Activated T-helper 1 cell treated with anti-CD3 and anti-CD28 coated beads, Interleukin-12 subunit alpha, Interleukin-12 subunit beta, Interleukin-2, Interleukin-4 antibody, amounts not matched to agents 30 ng/mL and 10 ng/mL and 1 ng/mL, durations not matched to agents 14 hours and 24 hours and 36 hours (primary cell): ENCODE measurements around the gene SLC9A7. TPM values are rescaled to one million over a fixed set of nuclear protein-coding genes. Genes with fewer than 3 reads are reported as not detected.

Experiments used
- DNase-seq: peaks from one replicate; pipeline ENCODE4 v3.0.0; 2021; ENCODE audit warnings: low spot score
- H3K27ac Mint-ChIP-seq: one replicate; pipeline ENCODE4 v1.8.0; 2021; ENCODE audit warnings: mild to moderate bottlenecking, mixed read lengths
- H3K27me3 Mint-ChIP-seq: one replicate; pipeline ENCODE4 v1.8.0; 2022; ENCODE audit warnings: mild to moderate bottlenecking, moderate library complexity, mixed read lengths; ENCODE audit not compliant: insufficient read depth
- H3K36me3 Mint-ChIP-seq: one replicate; pipeline ENCODE4 v1.8.0; 2021; ENCODE audit warnings: low read depth, mixed read lengths
- H3K4me1 Mint-ChIP-seq: one replicate; pipeline ENCODE4 v1.8.0; 2021; ENCODE audit warnings: low read depth, mixed read lengths
- H3K4me3 Mint-ChIP-seq: one replicate; pipeline ENCODE4 v1.8.0; 2021; ENCODE audit warnings: mild to moderate bottlenecking, moderate library complexity, mixed read lengths
- H3K9me3 Mint-ChIP-seq: one replicate; pipeline ENCODE4 v1.8.0; 2021; ENCODE audit warnings: mixed read lengths
- intact Hi-C: fragments of 100-400 bp; cut with micrococcal nuclease; formaldehyde crosslinking; loops from one replicate; pipeline ENCODE4 v1.15.1; 2024
- total RNA-seq: library from RNA; stranded (reverse); gene quantifications from 2 replicates; pipeline ENCODE4 v1.2.3, GENCODE V29; 2022

SLC9A7 gene
- total RNA-seq, 1 donor from 2014 or later, result 36.9 TPM

- peaks cover 69% of the 10 kb centered on the region for H3K4me1 Mint-ChIP-seq
- intact Hi-C loops, result loop anchor here (1.0 to 5.0 kb wide), 2 partner anchors 7 to 955 kb away; no protein-coding TSS in a partner anchor
- DNase-seq, result no peak
- H3K27ac Mint-ChIP-seq, result no peak overlapping the region
- H3K27me3 Mint-ChIP-seq, result no peaks in the 10 kb centered on the region
- H3K4me3 Mint-ChIP-seq, result no peak overlapping the region
- H3K9me3 Mint-ChIP-seq, result no peaks in the 10 kb centered on the region
- H3K36me3 Mint-ChIP-seq, result peaks cover 12% of the 10 kb centered on the region
Observed at GRCh38 chrX:46712764-46713163, 46.2 kb downstream of the SLC9A7 start.

DNA sequence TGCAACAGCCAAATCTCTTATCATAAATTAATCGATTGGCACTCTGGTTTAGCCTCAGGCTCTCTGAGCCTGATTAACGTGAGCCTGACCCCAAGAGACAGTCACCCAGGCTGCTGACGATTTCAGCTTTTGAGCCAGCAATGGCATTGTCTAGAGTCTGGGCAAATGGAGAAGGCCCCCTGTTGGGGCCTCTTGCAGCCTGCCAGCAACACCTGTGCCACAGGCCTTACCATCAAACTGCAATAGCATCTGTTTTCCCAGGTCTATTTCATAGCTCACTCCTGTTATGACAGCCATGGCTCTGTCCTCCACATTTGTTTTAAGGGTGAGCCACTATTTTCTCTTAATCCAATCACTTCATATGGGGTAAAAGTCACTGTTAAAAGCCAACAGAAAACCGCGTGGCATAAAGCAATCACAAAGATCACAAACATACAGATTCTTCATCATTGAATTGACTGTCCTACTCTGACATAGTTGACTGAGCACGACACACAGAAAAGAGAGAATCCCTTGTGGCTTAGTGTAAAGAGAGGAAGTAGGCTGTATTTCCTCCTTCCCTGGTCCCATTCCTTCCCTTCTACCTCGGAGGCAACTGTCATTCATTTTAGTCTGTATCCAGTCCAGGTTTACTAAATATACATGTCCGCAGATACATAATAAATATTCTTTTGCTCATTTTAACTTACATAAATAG lies 47.8 kb downstream of the SLC9A7 start:
- H3K4me3 Mint-ChIP-seq, result no peak overlapping the region
- no peaks in the 10 kb centered on the region for H3K9me3 Mint-ChIP-seq
- H3K27ac Mint-ChIP-seq, result peak overlapping the region; percentile 90
- intact Hi-C loops, result loop anchor here (5.0 kb wide), 1 partner anchor 954 kb away; no protein-coding TSS in a partner anchor
- peaks cover 16% of the 10 kb centered on the region for H3K36me3 Mint-ChIP-seq
- peaks cover 73% of the 10 kb centered on the region for H3K4me1 Mint-ChIP-seq
- no peak for DNase-seq
- no peaks in the 10 kb centered on the region for H3K27me3 Mint-ChIP-seq

GRCh38 chrX:46710425-46710824 lies 48.5 kb downstream of the SLC9A7 start:
- Mint-ChIP-seq H3K36me3 (peaks cover 16% of the 10 kb centered on the region), H3K9me3 (no peaks in the 10 kb centered on the region), H3K4me3 (peak overlapping the region; percentile 3), H3K4me1 (peaks cover 72% of the 10 kb centered on the region), H3K27me3 (no peaks in the 10 kb centered on the region), H3K27ac (peak overlapping the region; percentile 90)
- no peak for DNase-seq
- intact Hi-C loops, result loop anchor here (5.0 kb wide), 1 partner anchor 953 kb away; no protein-coding TSS in a partner anchor

DNA sequence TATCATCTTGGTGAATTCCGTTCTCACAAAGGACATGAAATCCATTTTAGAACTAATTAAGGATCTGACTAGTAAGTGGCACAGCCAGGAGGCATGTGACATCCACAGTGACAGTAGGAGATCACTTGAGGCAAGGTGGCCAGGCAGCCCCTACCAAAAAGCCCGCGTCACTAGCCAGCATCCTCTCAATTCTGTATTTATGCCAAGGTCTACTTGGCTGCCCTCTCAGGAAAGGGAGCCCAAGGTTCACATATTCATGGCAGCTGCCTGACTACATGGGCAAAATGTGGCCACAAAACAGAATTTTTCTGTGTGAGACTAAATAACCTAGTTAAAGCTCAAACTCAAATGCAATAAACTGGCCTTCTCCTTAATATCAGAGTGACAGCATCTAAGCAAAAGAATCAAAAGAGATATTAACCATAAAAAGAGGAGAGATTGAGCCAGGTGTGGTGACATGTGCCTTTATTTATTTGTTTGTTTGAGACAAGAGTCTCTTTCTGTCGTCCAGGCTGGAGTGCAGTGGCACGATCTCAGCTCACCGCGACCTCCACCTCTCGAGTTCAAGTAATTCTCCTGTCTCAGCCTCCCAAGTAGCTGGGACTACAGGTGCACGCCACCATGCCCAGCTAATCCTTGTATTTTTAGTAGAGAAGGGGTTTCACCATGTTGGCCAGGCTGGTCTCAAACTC lies 51.5 kb downstream of the SLC9A7 start:
- no peak for DNase-seq
- peak overlapping the region; percentile 55 for H3K27ac Mint-ChIP-seq
- H3K36me3 Mint-ChIP-seq, result peaks cover 18% of the 10 kb centered on the region
- H3K27me3 Mint-ChIP-seq, result no peaks in the 10 kb centered on the region
- no peaks in the 10 kb centered on the region for H3K9me3 Mint-ChIP-seq
- no peak overlapping the region for H3K4me3 Mint-ChIP-seq
- H3K4me1 Mint-ChIP-seq, result peaks cover 75% of the 10 kb centered on the region
- intact Hi-C loops, result loop anchor here (10.0 kb wide), 1 partner anchor 263 kb away; no protein-coding TSS in a partner anchor

GRCh38 chrX:46704767-46705386 lies 54.0 kb downstream of the SLC9A7 start:
- peak overlapping the region; percentile 88 for H3K27ac Mint-ChIP-seq
- peaks cover 58% of the 10 kb centered on the region for H3K4me1 Mint-ChIP-seq
- H3K36me3 Mint-ChIP-seq, result peaks cover 20% of the 10 kb centered on the region
- H3K27me3 Mint-ChIP-seq, result no peaks in the 10 kb centered on the region
- no peaks in the 10 kb centered on the region for H3K9me3 Mint-ChIP-seq
- intact Hi-C loops, result loop anchor here (1.0 to 10.0 kb wide), 6 partner anchors 8 to 260 kb away; partner anchors contain the start of gene CHST7
- H3K4me3 Mint-ChIP-seq, result peak overlapping the region; percentile 64
- peak; percentile 32 for DNase-seq

DNA sequence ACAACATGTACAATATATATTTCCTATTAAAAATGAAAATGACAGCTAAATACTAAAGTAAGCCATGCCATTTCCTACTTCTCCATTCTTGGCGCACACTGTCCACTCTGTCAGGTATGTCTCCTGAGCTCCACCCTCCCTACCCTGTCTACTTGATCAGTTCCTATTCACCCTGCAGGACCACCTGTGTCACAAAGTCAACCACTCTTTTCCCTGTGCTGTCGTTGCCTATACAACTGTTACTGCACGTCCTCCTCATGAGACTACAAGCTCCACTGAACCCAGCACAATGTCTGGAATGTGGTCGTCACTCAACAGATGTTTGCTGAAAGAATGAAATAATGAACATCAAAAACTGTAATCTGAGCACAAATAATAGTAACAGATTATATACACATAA lies 54.9 kb downstream of the SLC9A7 start:
- H3K36me3 Mint-ChIP-seq, result peaks cover 19% of the 10 kb centered on the region
- H3K27me3 Mint-ChIP-seq, result no peaks in the 10 kb centered on the region
- no peak overlapping the region for H3K4me3 Mint-ChIP-seq
- H3K4me1 Mint-ChIP-seq, result peaks cover 53% of the 10 kb centered on the region
- intact Hi-C loops, result loop anchor here (2.0 to 10.0 kb wide), 4 partner anchors 17 to 259 kb away; partner anchors contain the start of gene CHST7
- peak overlapping the region; percentile 88 for H3K27ac Mint-ChIP-seq
- no peak for DNase-seq
- H3K9me3 Mint-ChIP-seq, result no peaks in the 10 kb centered on the region

- H3K4me1 Mint-ChIP-seq, result peaks cover 23% of the 10 kb centered on the region
- H3K27me3 Mint-ChIP-seq, result peaks cover 2% of the 10 kb centered on the region
- DNase-seq, result no peak
- intact Hi-C loops, result no loop called here
- H3K4me3 Mint-ChIP-seq, result no peak overlapping the region
- no peaks in the 10 kb centered on the region for H3K9me3 Mint-ChIP-seq
- no peak overlapping the region for H3K27ac Mint-ChIP-seq
- H3K36me3 Mint-ChIP-seq, result peaks cover 10% of the 10 kb centered on the region
Observed at GRCh38 chrX:46698691-46699090, 60.2 kb downstream of the SLC9A7 start.

DNA sequence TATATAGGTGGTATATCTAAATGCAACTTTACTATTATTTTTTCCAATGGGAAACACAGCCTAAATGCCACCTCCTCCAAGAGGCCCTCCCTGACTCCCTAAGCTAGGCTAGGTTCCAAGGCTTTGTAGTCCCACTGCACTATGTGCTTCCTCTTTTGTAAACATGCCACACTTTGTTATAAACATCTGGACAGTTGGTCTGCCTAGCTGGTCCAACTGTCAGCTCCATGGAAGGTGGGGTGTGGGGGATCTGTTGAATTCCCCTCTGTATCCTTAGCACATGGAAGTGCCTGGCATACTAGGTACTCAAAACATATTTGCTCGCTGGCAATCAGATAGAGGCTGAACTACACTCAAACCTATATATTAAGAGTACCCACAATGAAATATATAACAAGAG lies 63.4 kb downstream of the SLC9A7 start:
- DNase-seq, result no peak
- Mint-ChIP-seq H3K4me1 (peaks cover 8% of the 10 kb centered on the region), H3K36me3 (peaks cover 5% of the 10 kb centered on the region), H3K27me3 (peaks cover 2% of the 10 kb centered on the region), H3K27ac (no peak overlapping the region), H3K4me3 (no peak overlapping the region), H3K9me3 (no peaks in the 10 kb centered on the region)
- intact Hi-C loops, result no loop called here

DNA sequence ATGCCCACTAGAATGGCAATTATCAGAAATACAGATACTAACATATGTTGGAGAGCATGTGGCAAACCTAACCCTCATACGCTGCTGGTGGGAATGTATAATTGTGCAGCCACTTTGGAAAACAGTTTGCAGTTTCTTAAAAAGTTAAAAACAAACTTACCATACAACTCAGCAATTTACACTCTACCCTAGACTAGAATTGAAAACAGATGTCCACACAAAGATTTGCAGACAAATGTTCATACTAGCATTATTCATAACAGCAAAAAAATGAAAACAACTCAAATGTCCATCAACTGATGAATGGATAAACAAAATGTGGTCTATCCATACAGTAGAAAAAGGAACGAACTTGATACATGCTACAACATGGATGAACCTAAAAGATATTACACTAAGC lies 64.4 kb downstream of the SLC9A7 start:
- Mint-ChIP-seq H3K4me1 (peaks cover 5% of the 10 kb centered on the region), H3K27ac (no peak overlapping the region), H3K4me3 (no peak overlapping the region), H3K9me3 (no peaks in the 10 kb centered on the region), H3K36me3 (peaks cover 3% of the 10 kb centered on the region), H3K27me3 (peaks cover 2% of the 10 kb centered on the region)
- intact Hi-C loops, result no loop called here
- no peak for DNase-seq

GRCh38 chrX:46693149-46693548 lies 65.8 kb downstream of the SLC9A7 start:
- DNase-seq, result no peak
- peaks cover 6% of the 10 kb centered on the region for H3K4me1 Mint-ChIP-seq
- no peak overlapping the region for H3K4me3 Mint-ChIP-seq
- H3K27ac Mint-ChIP-seq, result no peak overlapping the region
- intact Hi-C loops, result no loop called here
- H3K36me3 Mint-ChIP-seq, result peaks cover 3% of the 10 kb centered on the region
- H3K9me3 Mint-ChIP-seq, result no peaks in the 10 kb centered on the region
- H3K27me3 Mint-ChIP-seq, result no peaks in the 10 kb centered on the region

DNA sequence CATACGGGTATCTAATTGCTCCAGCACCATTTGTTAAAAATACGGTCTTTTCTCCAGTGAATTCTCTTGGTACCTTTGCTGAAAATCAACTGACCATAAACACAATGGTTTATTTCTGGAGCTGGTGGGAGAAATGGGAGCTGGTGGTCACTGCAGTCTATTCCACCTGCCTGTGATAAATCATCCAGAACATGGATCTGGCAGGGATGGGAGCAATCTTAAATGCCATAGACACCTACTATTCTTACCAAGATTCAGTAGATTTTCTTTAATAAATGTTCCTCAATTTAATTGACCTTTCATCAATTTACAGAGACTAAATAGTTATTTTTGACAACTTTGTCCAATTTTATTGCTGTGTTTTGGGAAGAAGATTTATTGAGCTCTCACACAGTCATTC lies 68.1 kb downstream of the SLC9A7 start:
- H3K9me3 Mint-ChIP-seq, result no peaks in the 10 kb centered on the region
- intact Hi-C loops, result no loop called here
- no peak for DNase-seq
- no peak overlapping the region for H3K27ac Mint-ChIP-seq
- peaks cover 20% of the 10 kb centered on the region for H3K4me1 Mint-ChIP-seq
- no peaks in the 10 kb centered on the region for H3K36me3 Mint-ChIP-seq
- no peaks in the 10 kb centered on the region for H3K27me3 Mint-ChIP-seq
- no peak overlapping the region for H3K4me3 Mint-ChIP-seq

DNA sequence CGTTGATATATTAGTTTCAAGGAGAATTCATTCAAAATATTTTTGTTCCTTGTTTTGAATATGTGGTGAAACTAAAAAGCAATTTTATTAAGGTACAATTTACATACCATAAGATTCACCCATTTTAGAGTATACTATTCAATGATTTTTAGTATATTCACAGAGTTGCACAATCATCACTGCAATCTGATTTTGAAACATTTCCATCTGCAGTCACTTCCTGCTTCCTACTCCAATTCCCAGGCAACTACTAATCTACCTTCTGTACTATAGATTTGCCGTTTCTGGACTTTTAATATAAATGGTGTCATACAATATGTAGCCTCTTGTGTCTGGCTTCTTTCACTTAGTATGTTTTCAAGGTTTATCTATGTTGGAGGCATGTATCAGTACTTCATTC lies 71.3 kb downstream of the SLC9A7 start:
- Mint-ChIP-seq H3K4me1 (peaks cover 32% of the 10 kb centered on the region), H3K27ac (no peak overlapping the region), H3K27me3 (no peaks in the 10 kb centered on the region), H3K4me3 (no peak overlapping the region), H3K36me3 (no peaks in the 10 kb centered on the region), H3K9me3 (no peaks in the 10 kb centered on the region)
- no peak for DNase-seq
- intact Hi-C loops, result loop anchor here (2.0 to 5.0 kb wide), 5 partner anchors 17 to 307 kb away; partner anchors contain the start of gene SLC9A7
